HG03045 (cell line): Measurements from ENCODE around the gene SERPINB6.
"Not testable (repeated sequence)": the region's sequence is repeated elsewhere in the genome, so short reads cannot be mapped to it uniquely, and the experiment has no call there.

Experiments
- ATAC-seq: cut with Tn5 transposase; IDR thresholded peaks from one replicate; pipeline ENCODE4 v1.9.1; 2021; ENCODE audit warnings: mild to moderate bottlenecking, moderate library complexity; ENCODE audit not compliant: unreplicated experiment

The SERPINB6 gene

GRCh38 chr6:2977799-2978590 is 6.6 kb upstream of the SERPINB6 start:
- ATAC-seq: no peak

- no peak for ATAC-seq
Observed at GRCh38 chr6:2977290-2977689, 5.9 kb upstream of the SERPINB6 start.

GRCh38 chr6:2976571-2977085 is 5.3 kb upstream of the SERPINB6 start:
- ATAC-seq: no peak

GRCh38 chr6:2976060-2976459 is 4.7 kb upstream of the SERPINB6 start:
- ATAC-seq: no peak

- no peak for ATAC-seq
Observed at GRCh38 chr6:2973676-2974075, 2.3 kb upstream of the SERPINB6 start.

- ATAC-seq: not testable (repeated sequence)
Observed at GRCh38 chr6:2973180-2973579, 1.8 kb upstream of the SERPINB6 start.

- not testable (repeated sequence) for ATAC-seq
Observed at GRCh38 chr6:2972685-2973084, 1.3 kb upstream of the SERPINB6 start.

GRCh38 chr6:2972219-2972487 is 786 bp upstream of the SERPINB6 start:
- ATAC-seq: not testable (repeated sequence)

- peak; percentile 50 for ATAC-seq
Observed at GRCh38 chr6:2970753-2971419, 481 bp downstream of the SERPINB6 start.

- ATAC-seq: no peak
Observed at GRCh38 chr6:2970034-2970685, 1.2 kb downstream of the SERPINB6 start.

- ATAC-seq: no peak
Observed at GRCh38 chr6:2969549-2969948, 1.8 kb downstream of the SERPINB6 start.

GRCh38 chr6:2968600-2969135 is 2.7 kb downstream of the SERPINB6 start:
- no peak for ATAC-seq

GRCh38 chr6:2967936-2968335 is 3.4 kb downstream of the SERPINB6 start:
- ATAC-seq: no peak

- ATAC-seq: no peak
Observed at GRCh38 chr6:2966347-2966746, 5.0 kb downstream of the SERPINB6 start.

- ATAC-seq: no peak
Observed at GRCh38 chr6:2964793-2965505, 6.4 kb downstream of the SERPINB6 start.

- ATAC-seq: no peak
Observed at GRCh38 chr6:2963756-2964155, 7.6 kb downstream of the SERPINB6 start.

GRCh38 chr6:2962636-2963035 is 8.7 kb downstream of the SERPINB6 start:
- no peak for ATAC-seq

- no peak for ATAC-seq
Observed at GRCh38 chr6:2962004-2962403, 9.4 kb downstream of the SERPINB6 start.

GRCh38 chr6:2961506-2961905 is 9.9 kb downstream of the SERPINB6 start:
- no peak for ATAC-seq

GRCh38 chr6:2960935-2961334 is 10.4 kb downstream of the SERPINB6 start:
- no peak for ATAC-seq
